Measurements from ENCODE around the gene AXIN2. TPM values are rescaled to one million over a fixed set of nuclear protein-coding genes. Genes with fewer than 3 reads are reported as not detected.
"Not testable (repeated sequence)": the region's sequence is repeated elsewhere in the genome, so short reads cannot be mapped to it uniquely, and the experiment has no call there.

Gene AXIN2
- total and polyA plus RNA-seq, 3 donors from 2014 or later: 18.1 to 26.3 (median 20.2) TPM

DNA sequence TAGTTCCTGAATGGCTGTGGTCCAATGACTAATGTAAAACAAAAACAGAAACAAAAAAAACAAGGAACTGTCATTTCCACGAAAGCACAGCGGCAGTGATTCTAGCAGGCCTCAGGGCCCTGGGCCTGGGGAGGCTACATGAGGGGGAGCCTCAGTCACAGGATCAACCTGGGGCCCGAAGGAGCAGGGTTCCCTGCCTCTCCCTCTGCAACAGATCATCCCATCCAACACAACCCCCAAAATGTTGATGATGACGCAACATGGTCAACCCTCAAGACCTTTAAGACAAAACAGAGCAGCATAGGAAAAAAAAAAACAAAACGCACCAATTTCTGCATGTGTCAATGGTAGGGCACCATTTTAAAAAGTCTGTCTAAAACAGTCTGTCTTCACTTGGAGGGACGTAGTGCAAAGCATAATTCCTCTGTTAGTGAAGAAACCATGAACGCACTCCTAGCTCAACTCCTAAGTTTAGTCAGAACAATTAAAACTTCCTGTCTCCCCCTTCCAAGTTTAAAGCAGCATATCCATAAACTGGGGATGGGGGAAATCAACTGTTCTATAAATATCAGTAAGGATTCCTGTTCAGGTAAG, 32.3 kb downstream of the AXIN2 start:
- DNase-seq: no peak
- Histone ChIP-seq H3K4me1 (peaks cover 24% of the 10 kb centered on the region), H3K4me3 (no peak overlapping the region), H3K27me3 (no peaks in the 10 kb centered on the region), H3K9me3 (no peaks in the 10 kb centered on the region), H3K27ac (no peak overlapping the region), H3K36me3 (ENCODE audit: low read depth, missing control alignments) (no peaks in the 10 kb centered on the region)
- TF ChIP-seq, protein P1, sequence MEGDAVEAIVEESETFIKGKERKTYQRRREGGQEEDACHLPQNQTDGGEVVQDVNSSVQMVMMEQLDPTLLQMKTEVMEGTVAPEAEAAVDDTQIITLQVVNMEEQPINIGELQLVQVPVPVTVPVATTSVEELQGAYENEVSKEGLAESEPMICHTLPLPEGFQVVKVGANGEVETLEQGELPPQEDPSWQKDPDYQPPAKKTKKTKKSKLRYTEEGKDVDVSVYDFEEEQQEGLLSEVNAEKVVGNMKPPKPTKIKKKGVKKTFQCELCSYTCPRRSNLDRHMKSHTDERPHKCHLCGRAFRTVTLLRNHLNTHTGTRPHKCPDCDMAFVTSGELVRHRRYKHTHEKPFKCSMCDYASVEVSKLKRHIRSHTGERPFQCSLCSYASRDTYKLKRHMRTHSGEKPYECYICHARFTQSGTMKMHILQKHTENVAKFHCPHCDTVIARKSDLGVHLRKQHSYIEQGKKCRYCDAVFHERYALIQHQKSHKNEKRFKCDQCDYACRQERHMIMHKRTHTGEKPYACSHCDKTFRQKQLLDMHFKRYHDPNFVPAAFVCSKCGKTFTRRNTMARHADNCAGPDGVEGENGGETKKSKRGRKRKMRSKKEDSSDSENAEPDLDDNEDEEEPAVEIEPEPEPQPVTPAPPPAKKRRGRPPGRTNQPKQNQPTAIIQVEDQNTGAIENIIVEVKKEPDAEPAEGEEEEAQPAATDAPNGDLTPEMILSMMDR (IDR thresholded peaks at IDR 0.05): no peak
- TF ChIP-seq POLR2A (IDR thresholded peaks at IDR 0.05): no peak
- WGBS, 2 donors: 91% methylated on average over 7 of the region's 7 CpGs
- intact Hi-C loops (cut with DNase I; ENCODE audit: low total_unique reads): no loop called here

DNA sequence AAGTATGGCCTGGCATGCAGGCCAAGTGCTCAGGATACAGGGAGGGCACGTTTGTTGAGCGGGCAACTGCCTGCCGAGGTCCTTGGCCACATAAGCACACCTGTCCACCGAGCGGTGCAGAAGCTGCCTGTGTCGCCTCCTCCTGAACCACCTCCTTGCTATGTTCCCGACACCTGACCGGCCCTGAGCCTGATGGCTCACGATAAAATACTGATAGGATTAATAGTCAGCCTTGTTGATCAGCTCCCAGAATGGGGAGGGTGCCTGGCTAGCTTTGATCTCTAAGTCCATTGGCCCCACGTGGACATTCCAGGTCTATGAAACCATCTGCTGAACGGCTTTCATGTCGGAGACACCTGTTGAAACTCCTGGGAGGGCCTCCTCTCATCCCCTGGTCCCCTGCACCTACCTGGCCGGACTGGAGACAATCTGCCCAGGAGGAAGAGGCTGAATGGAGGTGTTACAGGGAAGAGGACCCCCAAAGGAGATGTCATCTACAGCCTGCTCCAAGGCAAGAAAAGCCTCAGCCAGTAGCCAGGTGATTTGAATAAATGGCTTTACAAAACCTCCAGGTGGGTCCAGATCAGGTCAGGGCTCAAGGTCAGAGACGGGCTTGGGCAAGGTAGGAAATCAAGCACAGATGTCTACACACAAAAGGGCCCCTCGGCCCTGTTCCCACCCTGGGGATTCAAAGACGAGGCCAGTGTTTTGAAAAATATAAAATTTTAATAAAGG, 33.4 kb downstream of the AXIN2 start:
- H3K27me3 ChIP-seq: no peaks in the 10 kb centered on the region
- WGBS, 2 donors: 95% methylated on average over 4 to 16 of the region's 16 CpGs
- no peaks in the 10 kb centered on the region for H3K9me3 ChIP-seq
- peaks cover 27% of the 10 kb centered on the region for H3K4me1 ChIP-seq
- H3K27ac ChIP-seq: no peak overlapping the region
- no peak for DNase-seq
- TF ChIP-seq, protein P1 (IDR thresholded peaks at IDR 0.05): no peak
- no peak for TF ChIP-seq POLR2A (IDR thresholded peaks at IDR 0.05)
- no peak overlapping the region for H3K4me3 ChIP-seq
- intact Hi-C loops (cut with DNase I; ENCODE audit: low total_unique reads): no loop called here
- no peaks in the 10 kb centered on the region for H3K36me3 ChIP-seq (ENCODE audit: low read depth, missing control alignments)

GRCh38 chr17:65527381-65527780, 34.1 kb downstream of the AXIN2 start:
- 93 to 95% methylated on average over 7 to 8 of the region's 8 CpGs for WGBS, 2 donors
- no peak for TF ChIP-seq POLR2A (IDR thresholded peaks at IDR 0.05)
- TF ChIP-seq, protein P1 (IDR thresholded peaks at IDR 0.05): no peak
- intact Hi-C loops (cut with DNase I; ENCODE audit: low total_unique reads): no loop called here
- no peaks in the 10 kb centered on the region for H3K36me3 ChIP-seq (ENCODE audit: low read depth, missing control alignments)
- no peak overlapping the region for H3K4me3 ChIP-seq
- no peaks in the 10 kb centered on the region for H3K27me3 ChIP-seq
- no peaks in the 10 kb centered on the region for H3K9me3 ChIP-seq
- DNase-seq: no peak
- H3K27ac ChIP-seq: no peak overlapping the region
- H3K4me1 ChIP-seq: peaks cover 20% of the 10 kb centered on the region

GRCh38 chr17:65526854-65527253, 34.6 kb downstream of the AXIN2 start:
- H3K27me3 ChIP-seq; DNase-seq; intact Hi-C loops (cut with DNase I; ENCODE audit: low total_unique reads); H3K9me3 ChIP-seq; H3K36me3 ChIP-seq (ENCODE audit: low read depth, missing control alignments); H3K4me3 ChIP-seq; H3K27ac ChIP-seq: not testable (repeated sequence)
- 93 to 98% methylated on average over 7 of the region's 7 CpGs for WGBS, 2 donors
- peaks cover 15% of the 10 kb centered on the region for H3K4me1 ChIP-seq

DNA sequence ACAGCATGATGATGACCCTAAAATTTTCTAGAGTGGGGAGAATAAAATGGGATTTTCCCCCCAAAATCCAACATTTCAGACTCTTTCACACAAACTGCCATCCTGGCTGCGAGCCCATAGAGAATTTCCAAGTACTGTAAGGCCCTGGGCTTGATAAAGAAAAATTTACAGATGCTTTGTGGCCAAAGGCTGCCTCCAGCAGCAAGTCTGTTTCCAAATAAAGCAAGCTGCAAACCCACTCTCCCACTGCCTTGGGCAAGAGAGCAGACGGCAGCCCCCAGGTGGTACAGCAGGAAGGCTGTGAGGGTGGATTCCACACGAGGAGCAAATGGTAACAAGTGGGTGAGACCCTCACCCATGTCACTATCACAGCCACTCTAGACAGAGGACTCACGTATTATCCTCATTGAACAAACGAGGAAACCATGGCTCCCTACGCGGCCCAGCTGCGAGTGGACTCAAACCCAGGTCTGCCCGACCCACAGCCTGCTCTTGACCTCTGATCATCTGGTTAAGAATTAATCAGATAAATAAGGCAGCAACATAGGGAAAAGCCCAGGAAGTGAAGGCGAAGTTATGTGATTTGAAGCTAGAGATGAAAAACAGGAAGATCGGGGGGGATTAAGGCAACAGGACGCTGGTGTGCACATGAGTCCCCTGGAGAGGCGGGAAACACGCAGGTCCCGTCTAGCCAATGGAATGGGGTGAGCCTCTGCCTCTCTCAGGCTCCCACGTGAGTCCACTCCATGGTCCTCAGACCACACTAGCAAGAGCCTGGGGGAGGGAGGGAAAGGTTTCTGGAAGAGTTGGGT, 37.4 kb downstream of the AXIN2 start:
- no peaks in the 10 kb centered on the region for H3K27me3 ChIP-seq
- TF ChIP-seq, protein P1 (IDR thresholded peaks at IDR 0.05): no peak
- no peak for TF ChIP-seq POLR2A (IDR thresholded peaks at IDR 0.05)
- WGBS, 2 donors: 71 to 75% methylated on average over 16 of the region's 16 CpGs
- intact Hi-C loops (cut with DNase I; ENCODE audit: low total_unique reads): no loop called here
- peaks cover 3% of the 10 kb centered on the region for H3K4me1 ChIP-seq
- H3K9me3 ChIP-seq: no peaks in the 10 kb centered on the region
- no peak overlapping the region for H3K4me3 ChIP-seq
- DNase-seq: peak; percentile 12
- no peaks in the 10 kb centered on the region for H3K36me3 ChIP-seq (ENCODE audit: low read depth, missing control alignments)
- H3K27ac ChIP-seq: no peak overlapping the region

Measured in testis (tissue), 3 donors.